Gastrocnemius medialis (tissue), 4 donors: ENCODE results near the gene MMRN1.

ENCODE experiments used
- CTCF ChIP-seq, 5 experiments: fragments of 450-650 bp in 3 of 5; fragments of 200-600 bp in 2 of 5; sonication (generic) in 2 of 5; IDR thresholded peaks in 4 of 5; conservative IDR thresholded peaks in 1 of 5; 1 replicate in 4 of 5; 2 replicates in 1 of 5; pipeline ENCODE4 v1.5.1; 2016 to 2019; ENCODE audit warnings: antibody characterized with exemption in 5 of 5, mild to moderate bottlenecking in 3 of 5, moderate library complexity in 3 of 5
- POLR2A ChIP-seq, 2 donors: fragments of 450-650 bp; IDR thresholded peaks; one replicate each; pipeline ENCODE4 v1.6.1; 2017; ENCODE audit warnings: antibody characterized with exemption in 2 of 2, mild to moderate bottlenecking in 2 of 2, moderate library complexity in 2 of 2

- TF ChIP-seq CTCF (IDR thresholded peaks at IDR 0.05 in 4 of 5, conservative IDR thresholded peaks at IDR 0.05 in 1 of 5) (no peak), POLR2A (IDR thresholded peaks at IDR 0.05) (no peak)
Measured at GRCh38 chr4:89898304-89898716, 3.7 kb downstream of the MMRN1 start.
